ENCODE measurements around the gene PBX3. TPM values are rescaled to one million over a fixed set of nuclear protein-coding genes. Genes with fewer than 3 reads are reported as not detected.

Gene PBX3
- total RNA-seq, 1 experiment from 2014 or later = 8.8 TPM

DNA sequence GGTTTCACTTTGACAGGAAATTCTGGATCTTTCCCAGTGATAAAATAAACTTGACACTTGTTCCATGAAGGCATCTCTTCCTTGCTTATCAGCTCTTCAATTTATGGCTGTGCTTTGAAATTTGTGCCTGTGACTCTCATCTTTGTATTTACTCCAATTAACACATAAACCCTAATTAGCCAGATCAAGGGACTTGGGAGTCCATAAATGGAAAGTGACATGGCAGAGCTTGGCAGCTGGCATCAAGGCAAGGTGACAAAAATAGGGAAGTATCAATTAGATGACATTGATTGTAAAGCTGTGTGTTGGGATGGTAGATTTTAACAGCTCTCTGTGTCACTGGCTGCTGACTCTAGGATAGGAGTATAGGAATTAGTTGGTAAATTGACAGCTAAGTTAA lies 133.9 kb downstream of the PBX3 start:
- no peaks in the 10 kb centered on the region for H3K9me2 ChIP-seq (replicated peaks; ENCODE audit: insufficient read depth, low read length)
- H3K27ac ChIP-seq (ENCODE audit: low read length) = no peak overlapping the region
- H3K27me3 ChIP-seq (ENCODE audit: low read length) = no peaks in the 10 kb centered on the region
- H3K36me3 ChIP-seq (ENCODE audit: insufficient read depth, low read length) = no peaks in the 10 kb centered on the region
- H3K9me3 ChIP-seq (ENCODE audit: low read length) = no peaks in the 10 kb centered on the region
- H4K20me1 ChIP-seq (ENCODE audit: insufficient read depth, low read depth, low read length) = 0 out of 2 replicates have a peak, but pooled peaks cover 5% of the 10 kb centered on the region
- no peak overlapping the region for H3K4me2 ChIP-seq (ENCODE audit: low read depth, low read length, poor library complexity, severe bottlenecking)
- no peak overlapping the region for H3K4me3 ChIP-seq (ENCODE audit: low read length)
- no peaks in the 10 kb centered on the region for H3K4me1 ChIP-seq (ENCODE audit: low read length)
- DNase-seq = no peak
- no peak overlapping the region for H2AFZ ChIP-seq (ENCODE audit: low read length)
- no peak overlapping the region for H3K9ac ChIP-seq (ENCODE audit: low read length)
- no peaks in the 10 kb centered on the region for H3K79me2 ChIP-seq (ENCODE audit: low read length)

DNA sequence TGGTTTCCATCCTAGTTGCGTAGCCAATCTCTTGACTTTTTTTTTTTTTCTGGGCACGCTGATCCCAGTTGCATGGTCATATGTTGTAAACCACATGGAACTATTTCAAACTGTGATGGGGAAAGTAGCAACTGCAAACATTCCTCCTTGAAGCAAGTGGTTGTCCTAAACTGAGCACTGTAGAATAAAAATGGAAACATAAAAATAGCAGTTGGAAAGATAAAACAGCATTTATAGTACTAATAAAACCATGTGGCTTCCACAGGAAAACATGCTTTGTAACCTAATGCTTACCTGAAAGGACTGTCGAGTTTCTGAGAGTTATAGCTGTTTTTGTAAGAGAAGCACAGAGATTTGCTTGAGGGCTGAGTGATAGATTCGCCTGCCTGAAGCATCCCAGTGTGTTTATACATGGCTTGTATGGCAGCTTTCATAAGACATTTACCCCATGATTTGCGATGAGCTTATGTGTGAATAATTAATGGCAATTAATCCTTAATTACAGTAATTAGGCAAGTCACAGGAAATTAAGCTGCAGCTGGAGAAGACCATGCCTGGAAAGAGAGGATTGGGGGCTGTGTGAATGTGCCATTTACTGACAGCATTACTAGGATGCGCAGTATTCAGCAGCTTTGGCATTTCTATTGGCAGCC lies 136.5 kb downstream of the PBX3 start:
- Histone ChIP-seq H3K4me3 (ENCODE audit: low read length) (no peak overlapping the region), H3K9me3 (ENCODE audit: low read length) (no peaks in the 10 kb centered on the region), H3K27me3 (ENCODE audit: low read length) (no peaks in the 10 kb centered on the region), H3K4me2 (ENCODE audit: low read depth, low read length, poor library complexity, severe bottlenecking) (no peak overlapping the region), H4K20me1 (ENCODE audit: insufficient read depth, low read depth, low read length) (peaks cover 7% of the 10 kb centered on the region; the same call in 1 of the 2 replicates), H3K27ac (ENCODE audit: low read length) (no peak overlapping the region), H3K36me3 (ENCODE audit: insufficient read depth, low read length) (no peaks in the 10 kb centered on the region), H3K9ac (ENCODE audit: low read length) (no peak overlapping the region), H3K79me2 (ENCODE audit: low read length) (no peaks in the 10 kb centered on the region), H3K9me2 (replicated peaks; ENCODE audit: insufficient read depth, low read length) (no peaks in the 10 kb centered on the region), H2AFZ (ENCODE audit: low read length) (no peak overlapping the region), H3K4me1 (ENCODE audit: low read length) (no peaks in the 10 kb centered on the region)
- no peak for DNase-seq

DNA sequence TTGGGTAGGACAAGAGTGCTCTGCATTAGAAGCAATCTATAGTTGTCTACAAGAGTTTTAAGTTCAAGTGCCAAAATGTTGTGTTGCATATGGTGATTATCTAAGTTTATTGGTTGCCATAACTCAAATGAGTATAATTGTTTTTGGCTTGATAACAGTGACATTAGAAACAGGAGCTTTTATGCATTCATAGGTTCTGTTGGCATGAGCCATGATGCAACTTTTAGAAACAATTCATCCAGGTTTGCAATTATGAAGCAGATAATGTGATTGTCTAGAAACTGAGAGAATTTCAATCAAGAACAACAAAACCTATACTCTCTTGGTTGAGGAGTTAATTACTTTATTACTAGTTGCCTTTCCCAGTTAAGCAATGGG lies 137.0 kb downstream of the PBX3 start:
- Histone ChIP-seq H2AFZ (ENCODE audit: low read length) (no peak overlapping the region), H3K27ac (ENCODE audit: low read length) (no peak overlapping the region), H3K4me1 (ENCODE audit: low read length) (no peaks in the 10 kb centered on the region), H3K4me3 (ENCODE audit: low read length) (no peak overlapping the region), H3K9me3 (ENCODE audit: low read length) (no peaks in the 10 kb centered on the region), H3K9ac (ENCODE audit: low read length) (no peak overlapping the region), H4K20me1 (ENCODE audit: insufficient read depth, low read depth, low read length) (peaks cover 7% of the 10 kb centered on the region; the same call in 1 of the 2 replicates), H3K36me3 (ENCODE audit: insufficient read depth, low read length) (no peaks in the 10 kb centered on the region), H3K4me2 (ENCODE audit: low read depth, low read length, poor library complexity, severe bottlenecking) (no peak overlapping the region), H3K9me2 (replicated peaks; ENCODE audit: insufficient read depth, low read length) (no peaks in the 10 kb centered on the region), H3K27me3 (ENCODE audit: low read length) (no peaks in the 10 kb centered on the region), H3K79me2 (ENCODE audit: low read length) (no peaks in the 10 kb centered on the region)
- DNase-seq = no peak

DNA sequence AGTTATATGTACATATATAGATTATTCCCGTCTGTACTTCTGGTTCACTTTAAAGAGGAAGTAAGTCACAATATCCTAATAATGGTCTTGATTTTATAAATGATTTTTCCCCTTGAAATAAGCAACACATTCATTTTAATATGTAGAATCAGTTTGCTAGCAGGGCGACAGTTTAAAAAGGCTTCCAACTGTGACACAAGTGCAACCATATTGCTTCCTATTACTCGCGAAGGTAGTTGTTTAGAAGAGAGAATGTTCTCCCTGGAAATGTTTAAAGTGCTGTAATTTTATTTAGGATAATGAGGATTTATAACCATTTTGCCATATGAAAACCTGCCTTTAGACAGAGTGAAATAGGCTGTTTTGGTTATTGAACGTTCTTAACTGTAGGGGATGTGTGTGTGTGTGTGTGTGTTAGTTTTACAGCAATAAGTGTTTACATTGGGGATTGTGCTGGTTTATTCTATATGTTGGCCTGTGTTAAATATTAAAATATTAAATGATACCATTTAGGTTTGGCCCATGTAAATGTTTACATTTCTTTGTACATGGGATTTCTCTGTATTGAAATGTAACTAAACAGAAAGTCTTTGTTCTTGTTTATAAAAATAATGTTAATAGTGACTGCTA lies 138.3 kb downstream of the PBX3 start:
- Histone ChIP-seq H3K4me1 (ENCODE audit: low read length) (no peaks in the 10 kb centered on the region), H3K9me3 (ENCODE audit: low read length) (no peaks in the 10 kb centered on the region), H3K27me3 (ENCODE audit: low read length) (no peaks in the 10 kb centered on the region), H4K20me1 (ENCODE audit: insufficient read depth, low read depth, low read length) (peaks cover 11% of the 10 kb centered on the region; the same call in 1 of the 2 replicates), H3K36me3 (ENCODE audit: insufficient read depth, low read length) (no peaks in the 10 kb centered on the region), H3K9me2 (replicated peaks; ENCODE audit: insufficient read depth, low read length) (no peaks in the 10 kb centered on the region), H2AFZ (ENCODE audit: low read length) (no peak overlapping the region), H3K9ac (ENCODE audit: low read length) (no peak overlapping the region), H3K4me3 (ENCODE audit: low read length) (no peak overlapping the region), H3K4me2 (ENCODE audit: low read depth, low read length, poor library complexity, severe bottlenecking) (no peak overlapping the region), H3K79me2 (ENCODE audit: low read length) (no peaks in the 10 kb centered on the region), H3K27ac (ENCODE audit: low read length) (no peak overlapping the region)
- no peak for DNase-seq

DNA sequence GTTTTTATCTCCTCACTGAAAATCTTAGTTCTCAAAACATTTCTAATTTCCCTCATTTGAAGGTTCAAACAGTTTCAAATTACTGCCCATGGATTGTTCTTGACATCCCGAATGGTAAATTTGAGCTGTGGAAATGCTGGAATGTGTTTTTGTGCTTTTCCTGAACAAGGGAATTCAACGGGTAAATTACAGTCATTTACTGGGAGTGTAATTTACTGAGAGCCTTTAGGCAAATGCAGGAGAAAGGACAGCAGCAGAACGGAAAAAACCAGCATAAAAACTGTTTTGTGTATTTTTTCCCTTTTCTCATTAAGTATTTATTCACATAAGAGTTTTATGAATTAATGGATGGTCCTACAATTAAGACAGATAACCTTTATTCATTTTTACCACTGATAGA lies 139.2 kb downstream of the PBX3 start:
- Histone ChIP-seq H4K20me1 (ENCODE audit: insufficient read depth, low read depth, low read length) (peaks cover 13% of the 10 kb centered on the region; the same call in 1 of the 2 replicates), H3K36me3 (ENCODE audit: insufficient read depth, low read length) (no peaks in the 10 kb centered on the region), H2AFZ (ENCODE audit: low read length) (no peak overlapping the region), H3K9ac (ENCODE audit: low read length) (no peak overlapping the region), H3K4me2 (ENCODE audit: low read depth, low read length, poor library complexity, severe bottlenecking) (no peak overlapping the region), H3K9me3 (ENCODE audit: low read length) (no peaks in the 10 kb centered on the region), H3K4me3 (ENCODE audit: low read length) (no peak overlapping the region), H3K27me3 (ENCODE audit: low read length) (no peaks in the 10 kb centered on the region), H3K4me1 (ENCODE audit: low read length) (no peaks in the 10 kb centered on the region), H3K9me2 (replicated peaks; ENCODE audit: insufficient read depth, low read length) (no peaks in the 10 kb centered on the region), H3K27ac (ENCODE audit: low read length) (no peak overlapping the region), H3K79me2 (ENCODE audit: low read length) (no peaks in the 10 kb centered on the region)
- DNase-seq = no peak

DNA sequence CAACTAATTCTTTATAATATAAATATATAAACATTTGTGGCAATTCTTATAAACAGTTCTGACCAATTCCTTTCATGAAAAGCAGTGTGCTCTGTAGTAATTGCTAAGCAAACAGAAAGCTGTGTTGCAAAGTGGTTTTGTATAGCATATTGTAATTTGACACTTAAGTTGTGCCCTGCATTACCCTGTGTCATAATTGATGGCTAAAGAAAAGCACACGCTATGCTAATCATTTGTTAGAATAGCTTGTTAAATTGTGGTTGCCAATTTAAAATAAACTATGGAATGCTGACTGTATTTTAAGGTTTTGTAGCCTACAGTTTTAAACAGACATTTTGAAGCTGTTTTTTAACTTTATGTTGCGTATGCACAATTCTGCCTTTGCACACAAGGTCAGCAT lies 140.0 kb downstream of the PBX3 start:
- Histone ChIP-seq H3K4me1 (ENCODE audit: low read length) (no peaks in the 10 kb centered on the region), H3K4me2 (ENCODE audit: low read depth, low read length, poor library complexity, severe bottlenecking) (no peak overlapping the region), H4K20me1 (ENCODE audit: insufficient read depth, low read depth, low read length) (peaks cover 13% of the 10 kb centered on the region; the same call in 1 of the 2 replicates), H3K4me3 (ENCODE audit: low read length) (no peak overlapping the region), H3K36me3 (ENCODE audit: insufficient read depth, low read length) (no peaks in the 10 kb centered on the region), H3K9me3 (ENCODE audit: low read length) (no peaks in the 10 kb centered on the region), H3K9ac (ENCODE audit: low read length) (no peak overlapping the region), H3K79me2 (ENCODE audit: low read length) (no peaks in the 10 kb centered on the region), H3K27me3 (ENCODE audit: low read length) (no peaks in the 10 kb centered on the region), H3K9me2 (replicated peaks; ENCODE audit: insufficient read depth, low read length) (no peaks in the 10 kb centered on the region), H3K27ac (ENCODE audit: low read length) (no peak overlapping the region), H2AFZ (ENCODE audit: low read length) (no peak overlapping the region)
- no peak for DNase-seq

DNA sequence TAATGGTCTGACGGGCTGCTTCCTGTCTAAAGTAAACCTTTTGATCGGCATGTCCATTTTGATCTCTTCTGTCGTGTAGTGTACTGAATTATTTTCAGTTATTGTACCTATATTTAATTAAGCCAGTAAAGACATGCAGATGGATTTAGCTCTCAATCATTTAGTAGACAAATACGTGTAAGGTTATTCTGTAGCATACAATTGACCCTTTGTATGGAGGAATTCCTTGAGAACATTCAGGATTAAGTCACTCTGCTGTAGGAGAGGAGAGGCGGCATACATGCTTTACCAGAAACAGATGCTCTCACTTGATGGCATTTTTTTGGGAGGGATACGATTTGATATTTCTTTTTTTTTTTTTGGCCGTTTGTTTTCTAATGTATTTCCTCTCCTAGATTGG lies 141.0 kb downstream of the PBX3 start:
- H3K36me3 ChIP-seq (ENCODE audit: insufficient read depth, low read length) = no peaks in the 10 kb centered on the region
- no peak overlapping the region for H3K27ac ChIP-seq (ENCODE audit: low read length)
- no peak overlapping the region for H3K4me3 ChIP-seq (ENCODE audit: low read length)
- no peaks in the 10 kb centered on the region for H3K27me3 ChIP-seq (ENCODE audit: low read length)
- no peak overlapping the region for H3K9ac ChIP-seq (ENCODE audit: low read length)
- H3K4me2 ChIP-seq (ENCODE audit: low read depth, low read length, poor library complexity, severe bottlenecking) = no peak overlapping the region
- no peak overlapping the region for H2AFZ ChIP-seq (ENCODE audit: low read length)
- no peaks in the 10 kb centered on the region for H3K4me1 ChIP-seq (ENCODE audit: low read length)
- H4K20me1 ChIP-seq (ENCODE audit: insufficient read depth, low read depth, low read length) = peaks cover 13% of the 10 kb centered on the region; the same call in 1 of the 2 replicates
- DNase-seq = no peak
- H3K9me2 ChIP-seq (replicated peaks; ENCODE audit: insufficient read depth, low read length) = no peaks in the 10 kb centered on the region
- H3K79me2 ChIP-seq (ENCODE audit: low read length) = no peaks in the 10 kb centered on the region
- H3K9me3 ChIP-seq (ENCODE audit: low read length) = no peaks in the 10 kb centered on the region

DNA sequence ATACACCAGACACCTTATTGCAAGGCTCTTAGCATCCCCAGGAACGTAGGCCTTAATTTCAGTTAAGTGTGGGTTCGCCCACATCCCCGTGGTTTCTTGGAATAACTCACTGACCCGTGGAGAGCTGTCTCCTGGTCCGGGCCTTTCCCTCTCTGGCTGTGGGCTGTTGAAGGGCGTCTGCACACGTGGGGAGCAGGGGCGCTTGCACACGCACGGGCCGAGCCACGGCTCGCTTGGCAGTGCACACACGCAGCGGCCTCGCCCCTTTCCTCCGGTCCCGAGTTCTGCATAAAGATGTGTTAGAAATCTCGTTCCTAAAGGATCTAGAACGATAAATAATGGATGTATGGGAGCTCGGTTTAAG lies 141.9 kb downstream of the PBX3 start:
- H4K20me1 ChIP-seq (ENCODE audit: insufficient read depth, low read depth, low read length) = peaks cover 13% of the 10 kb centered on the region; the same call in 1 of the 2 replicates
- no peak overlapping the region for H2AFZ ChIP-seq (ENCODE audit: low read length)
- DNase-seq = no peak
- H3K9ac ChIP-seq (ENCODE audit: low read length) = no peak overlapping the region
- no peaks in the 10 kb centered on the region for H3K9me2 ChIP-seq (replicated peaks; ENCODE audit: insufficient read depth, low read length)
- H3K4me1 ChIP-seq (ENCODE audit: low read length) = no peaks in the 10 kb centered on the region
- no peak overlapping the region for H3K4me2 ChIP-seq (ENCODE audit: low read depth, low read length, poor library complexity, severe bottlenecking)
- no peaks in the 10 kb centered on the region for H3K9me3 ChIP-seq (ENCODE audit: low read length)
- H3K4me3 ChIP-seq (ENCODE audit: low read length) = no peak overlapping the region
- H3K27me3 ChIP-seq (ENCODE audit: low read length) = no peaks in the 10 kb centered on the region
- no peak overlapping the region for H3K27ac ChIP-seq (ENCODE audit: low read length)
- H3K36me3 ChIP-seq (ENCODE audit: insufficient read depth, low read length) = no peaks in the 10 kb centered on the region
- H3K79me2 ChIP-seq (ENCODE audit: low read length) = no peaks in the 10 kb centered on the region

All from Karpas-422 (cell line).